ENCODE measurements around the gene PRKG1.

PRKG1 gene

GRCh38 chr10:51911723-51912122 lies 837.4 kb downstream of the PRKG1 start:
- no CpG with 5 or more reads among the region's 2 CpGs for WGBS (ENCODE audit: extremely low coverage, insufficient coverage, low lambda C conversion rate)
- H3K56ac ChIP-seq (ENCODE audit: low read length) = no peak overlapping the region

GRCh38 chr10:51915031-51915542 lies 840.8 kb downstream of the PRKG1 start:
- DNase-seq = peak; percentile 77
- Histone ChIP-seq H3K27me3 (ENCODE audit: insufficient read depth, low read length, poor library complexity) (no peaks in the 10 kb centered on the region), H2BK5ac (ENCODE audit: low read length) (no peak overlapping the region), H3K56ac (ENCODE audit: low read length) (no peak overlapping the region), H3K79me2 (ENCODE audit: control insufficient read depth, insufficient read depth, low read length) (no peaks in the 10 kb centered on the region), H3K18ac (ENCODE audit: low read length) (no peak overlapping the region), H3K27ac (ENCODE audit: low read depth, low read length) (no peak overlapping the region), H2BK15ac (replicated peaks; ENCODE audit: low read depth) (no peak overlapping the region), H3K4me3 (ENCODE audit: low read length) (no peak overlapping the region), H3K4ac (ENCODE audit: low read depth, low read length) (no peak overlapping the region), H4K5ac (ENCODE audit: low read length) (no peak overlapping the region), H3K79me1 (ENCODE audit: low read length) (no peaks in the 10 kb centered on the region), H4K8ac (ENCODE audit: low read depth, low read length) (peak overlapping the region; percentile 65), H2AK5ac (ENCODE audit: low read length) (no peak overlapping the region), H2BK120ac (ENCODE audit: low read depth, low read length) (no peak overlapping the region), H3K9ac (ENCODE audit: low read length) (no peak overlapping the region), H3K23ac (ENCODE audit: low read length) (no peak overlapping the region), H3K4me1 (ENCODE audit: control insufficient read depth, low read depth, low read length) (peaks cover 8% of the 10 kb centered on the region), H3K36me3 (ENCODE audit: control insufficient read depth, insufficient read depth, low read length) (no peaks in the 10 kb centered on the region), H3K4me2 (ENCODE audit: low read length) (no peak overlapping the region)
- no CpG with 5 or more reads among the region's 1 CpG for WGBS (ENCODE audit: extremely low coverage, insufficient coverage, low lambda C conversion rate)

More at GRCh38 chr10:51911723-51912122, 837.4 kb downstream of the PRKG1 start:
- Histone ChIP-seq H3K23ac (ENCODE audit: low read length) (no peak overlapping the region), H2BK15ac (replicated peaks; ENCODE audit: low read depth) (no peak overlapping the region), H4K8ac (ENCODE audit: low read depth, low read length) (no peak overlapping the region), H3K4me2 (ENCODE audit: low read length) (no peak overlapping the region), H3K4me1 (ENCODE audit: control insufficient read depth, low read depth, low read length) (peaks cover 4% of the 10 kb centered on the region), H3K79me2 (ENCODE audit: control insufficient read depth, insufficient read depth, low read length) (no peaks in the 10 kb centered on the region), H3K9ac (ENCODE audit: low read length) (no peak overlapping the region), H4K5ac (ENCODE audit: low read length) (no peak overlapping the region), H3K27ac (ENCODE audit: low read depth, low read length) (no peak overlapping the region), H2AK5ac (ENCODE audit: low read length) (no peak overlapping the region), H3K79me1 (ENCODE audit: low read length) (no peaks in the 10 kb centered on the region), H2BK5ac (ENCODE audit: low read length) (no peak overlapping the region), H3K4me3 (ENCODE audit: low read length) (no peak overlapping the region), H3K36me3 (ENCODE audit: control insufficient read depth, insufficient read depth, low read length) (no peaks in the 10 kb centered on the region), H3K18ac (ENCODE audit: low read length) (no peak overlapping the region), H3K27me3 (ENCODE audit: insufficient read depth, low read length, poor library complexity) (no peaks in the 10 kb centered on the region), H3K4ac (ENCODE audit: low read depth, low read length) (no peak overlapping the region), H2BK120ac (ENCODE audit: low read depth, low read length) (no peak overlapping the region)
- DNase-seq = no peak

- H3K27ac ChIP-seq (ENCODE audit: low read depth, low read length) = no peak overlapping the region
- peak; percentile 63 for DNase-seq
These were observed 844.2 kb downstream of the PRKG1 start for GRCh38 chr10:51918440-51918839.

DNA sequence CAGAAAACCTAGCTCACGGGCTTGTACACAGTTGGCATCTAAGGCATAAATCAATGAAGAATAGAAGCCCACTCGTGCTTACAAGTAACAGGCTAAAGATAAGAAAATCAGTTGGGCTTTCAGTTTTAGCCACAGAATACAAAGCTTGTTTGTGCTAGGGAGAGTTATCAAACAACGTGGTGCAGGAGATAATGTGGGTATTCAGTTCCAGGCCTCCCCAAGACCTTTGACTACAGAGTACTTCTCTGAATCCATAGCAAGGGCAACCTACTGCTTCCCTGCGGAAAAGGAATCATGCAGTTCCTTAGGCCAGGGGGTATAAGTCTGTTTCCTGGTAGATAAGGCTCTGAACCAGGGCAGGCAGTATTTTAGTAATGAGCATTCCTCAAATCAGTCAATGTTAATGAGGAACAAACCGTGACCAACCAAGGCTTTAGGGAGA lies 844.6 kb downstream of the PRKG1 start:
- no peak overlapping the region for H4K5ac ChIP-seq (ENCODE audit: low read length)
- no peaks in the 10 kb centered on the region for H3K36me3 ChIP-seq (ENCODE audit: control insufficient read depth, insufficient read depth, low read length)
- H3K4me1 ChIP-seq (ENCODE audit: control insufficient read depth, low read depth, low read length) = peaks cover 7% of the 10 kb centered on the region
- H3K4ac ChIP-seq (ENCODE audit: low read depth, low read length) = no peak overlapping the region
- H3K4me3 ChIP-seq (ENCODE audit: low read length) = no peak overlapping the region
- no peak overlapping the region for H3K4me2 ChIP-seq (ENCODE audit: low read length)
- H3K27me3 ChIP-seq (ENCODE audit: insufficient read depth, low read length, poor library complexity) = no peaks in the 10 kb centered on the region
- no peak overlapping the region for H2BK5ac ChIP-seq (ENCODE audit: low read length)
- no peak overlapping the region for H3K27ac ChIP-seq (ENCODE audit: low read depth, low read length)
- no peak overlapping the region for H2AK5ac ChIP-seq (ENCODE audit: low read length)
- H3K18ac ChIP-seq (ENCODE audit: low read length) = no peak overlapping the region
- peak; percentile 83 for DNase-seq
- H2BK120ac ChIP-seq (ENCODE audit: low read depth, low read length) = no peak overlapping the region
- H3K79me1 ChIP-seq (ENCODE audit: low read length) = no peaks in the 10 kb centered on the region
- H4K8ac ChIP-seq (ENCODE audit: low read depth, low read length) = no peak overlapping the region
- WGBS (ENCODE audit: extremely low coverage, insufficient coverage, low lambda C conversion rate) = no CpG with 5 or more reads among the region's 5 CpGs
- H3K9ac ChIP-seq (ENCODE audit: low read length) = no peak overlapping the region
- H2BK15ac ChIP-seq (replicated peaks; ENCODE audit: low read depth) = no peak overlapping the region
- H3K56ac ChIP-seq (ENCODE audit: low read length) = no peak overlapping the region
- H3K23ac ChIP-seq (ENCODE audit: low read length) = no peak overlapping the region
- no peaks in the 10 kb centered on the region for H3K79me2 ChIP-seq (ENCODE audit: control insufficient read depth, insufficient read depth, low read length)

More at GRCh38 chr10:51918440-51918839, 844.2 kb downstream of the PRKG1 start:
- Histone ChIP-seq H3K4me3 (ENCODE audit: low read length) (no peak overlapping the region), H3K56ac (ENCODE audit: low read length) (no peak overlapping the region), H4K8ac (ENCODE audit: low read depth, low read length) (no peak overlapping the region), H3K79me1 (ENCODE audit: low read length) (no peaks in the 10 kb centered on the region), H3K4ac (ENCODE audit: low read depth, low read length) (no peak overlapping the region), H4K5ac (ENCODE audit: low read length) (no peak overlapping the region), H2BK120ac (ENCODE audit: low read depth, low read length) (no peak overlapping the region), H2BK5ac (ENCODE audit: low read length) (no peak overlapping the region), H3K23ac (ENCODE audit: low read length) (no peak overlapping the region), H2AK5ac (ENCODE audit: low read length) (no peak overlapping the region), H3K36me3 (ENCODE audit: control insufficient read depth, insufficient read depth, low read length) (no peaks in the 10 kb centered on the region), H3K4me1 (ENCODE audit: control insufficient read depth, low read depth, low read length) (peaks cover 7% of the 10 kb centered on the region), H3K18ac (ENCODE audit: low read length) (no peak overlapping the region), H3K4me2 (ENCODE audit: low read length) (no peak overlapping the region), H3K9ac (ENCODE audit: low read length) (no peak overlapping the region), H3K27me3 (ENCODE audit: insufficient read depth, low read length, poor library complexity) (no peaks in the 10 kb centered on the region), H2BK15ac (replicated peaks; ENCODE audit: low read depth) (no peak overlapping the region), H3K79me2 (ENCODE audit: control insufficient read depth, insufficient read depth, low read length) (no peaks in the 10 kb centered on the region)
- no CpG with 5 or more reads among the region's 2 CpGs for WGBS (ENCODE audit: extremely low coverage, insufficient coverage, low lambda C conversion rate)

DNA sequence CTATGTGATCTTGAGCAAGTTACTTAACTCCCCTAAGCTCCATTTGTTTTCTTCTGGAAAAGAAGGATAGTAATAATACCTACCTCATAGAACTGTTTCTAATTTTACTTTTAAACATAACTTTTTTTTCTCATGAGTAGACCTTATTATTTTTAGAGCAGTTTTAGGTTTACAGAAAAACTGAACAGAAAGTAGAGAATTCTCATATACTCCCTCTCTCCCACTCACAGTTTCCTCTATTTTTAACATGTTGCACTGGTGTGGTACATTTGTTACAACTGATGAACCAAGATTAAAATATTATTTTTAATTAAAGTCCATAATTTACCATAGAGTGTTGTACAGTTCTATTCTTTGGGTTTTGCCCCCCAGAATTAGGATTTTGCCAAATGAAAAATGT lies 846.4 kb downstream of the PRKG1 start:
- Histone ChIP-seq H3K18ac (ENCODE audit: low read length) (no peak overlapping the region), H2BK5ac (ENCODE audit: low read length) (no peak overlapping the region), H3K79me1 (ENCODE audit: low read length) (no peaks in the 10 kb centered on the region), H4K5ac (ENCODE audit: low read length) (no peak overlapping the region), H4K8ac (ENCODE audit: low read depth, low read length) (no peak overlapping the region), H3K36me3 (ENCODE audit: control insufficient read depth, insufficient read depth, low read length) (no peaks in the 10 kb centered on the region), H3K4ac (ENCODE audit: low read depth, low read length) (no peak overlapping the region), H3K27ac (ENCODE audit: low read depth, low read length) (no peak overlapping the region), H3K4me1 (ENCODE audit: control insufficient read depth, low read depth, low read length) (peaks cover 4% of the 10 kb centered on the region), H3K9ac (ENCODE audit: low read length) (no peak overlapping the region), H3K56ac (ENCODE audit: low read length) (no peak overlapping the region), H2AK5ac (ENCODE audit: low read length) (no peak overlapping the region), H3K27me3 (ENCODE audit: insufficient read depth, low read length, poor library complexity) (no peaks in the 10 kb centered on the region), H2BK120ac (ENCODE audit: low read depth, low read length) (no peak overlapping the region), H3K79me2 (ENCODE audit: control insufficient read depth, insufficient read depth, low read length) (no peaks in the 10 kb centered on the region), H2BK15ac (replicated peaks; ENCODE audit: low read depth) (no peak overlapping the region), H3K4me2 (ENCODE audit: low read length) (no peak overlapping the region), H3K4me3 (ENCODE audit: low read length) (no peak overlapping the region), H3K23ac (ENCODE audit: low read length) (no peak overlapping the region)
- DNase-seq = no peak

GRCh38 chr10:51924359-51924758 lies 850.1 kb downstream of the PRKG1 start:
- no peaks in the 10 kb centered on the region for H3K27me3 ChIP-seq (ENCODE audit: insufficient read depth, low read length, poor library complexity)
- no peaks in the 10 kb centered on the region for H3K36me3 ChIP-seq (ENCODE audit: control insufficient read depth, insufficient read depth, low read length)
- WGBS (ENCODE audit: extremely low coverage, insufficient coverage, low lambda C conversion rate) = no CpG with 5 or more reads among the region's 4 CpGs
- no peak overlapping the region for H3K23ac ChIP-seq (ENCODE audit: low read length)
- DNase-seq = no peak
- no peak overlapping the region for H2AK5ac ChIP-seq (ENCODE audit: low read length)
- no peaks in the 10 kb centered on the region for H3K79me2 ChIP-seq (ENCODE audit: control insufficient read depth, insufficient read depth, low read length)
- no peak overlapping the region for H3K4me3 ChIP-seq (ENCODE audit: low read length)
- H3K4ac ChIP-seq (ENCODE audit: low read depth, low read length) = no peak overlapping the region
- H2BK120ac ChIP-seq (ENCODE audit: low read depth, low read length) = no peak overlapping the region
- no peak overlapping the region for H3K18ac ChIP-seq (ENCODE audit: low read length)
- H3K9ac ChIP-seq (ENCODE audit: low read length) = no peak overlapping the region
- no peak overlapping the region for H4K5ac ChIP-seq (ENCODE audit: low read length)
- no peak overlapping the region for H2BK15ac ChIP-seq (replicated peaks; ENCODE audit: low read depth)
- H3K4me2 ChIP-seq (ENCODE audit: low read length) = no peak overlapping the region
- no peak overlapping the region for H2BK5ac ChIP-seq (ENCODE audit: low read length)
- H3K56ac ChIP-seq (ENCODE audit: low read length) = no peak overlapping the region
- H3K79me1 ChIP-seq (ENCODE audit: low read length) = no peaks in the 10 kb centered on the region
- no peaks in the 10 kb centered on the region for H3K4me1 ChIP-seq (ENCODE audit: control insufficient read depth, low read depth, low read length)
- no peak overlapping the region for H4K8ac ChIP-seq (ENCODE audit: low read depth, low read length)
- H3K27ac ChIP-seq (ENCODE audit: low read depth, low read length) = no peak overlapping the region
